Trophoblast cell (in vitro differentiated cells and primary cell): ENCODE measurements around the gene CLTCL1.

Experiments used
- DNase-seq, 2 donors: peaks; one replicate each; pipeline ENCODE4 v3.0.0-alpha.2; 2016
- H2AFZ ChIP-seq: 2 replicates; pipeline ENCODE4 v1.6.1; 2013; ENCODE audit warnings: low read length, moderate library complexity, mild to moderate bottlenecking; ENCODE audit not compliant: insufficient read depth, poor library complexity
- H2AK5ac ChIP-seq: 2 replicates; pipeline ENCODE4 v1.6.1; 2013; ENCODE audit warnings: mild to moderate bottlenecking, low read length
- H2BK120ac ChIP-seq: 2 replicates; pipeline ENCODE4 v1.6.1; 2013; ENCODE audit warnings: low read length, mild to moderate bottlenecking, moderate library complexity; ENCODE audit not compliant: insufficient read depth, poor library complexity
- H2BK12ac ChIP-seq: 2 replicates; pipeline ENCODE4 v1.6.1; 2013; ENCODE audit warnings: mild to moderate bottlenecking, low read length, moderate library complexity
- H2BK5ac ChIP-seq: 2 replicates; pipeline ENCODE4 v1.6.1; 2013; ENCODE audit warnings: low read length, low read depth, moderate library complexity, mild to moderate bottlenecking; ENCODE audit not compliant: poor library complexity
- H3K14ac ChIP-seq: 2 replicates; pipeline ENCODE4 v1.6.1; 2013; ENCODE audit warnings: mild to moderate bottlenecking, low read length
- H3K18ac ChIP-seq: 2 replicates; pipeline ENCODE4 v1.6.1; 2013; ENCODE audit warnings: mild to moderate bottlenecking, low read length
- H3K23ac ChIP-seq: 2 replicates; pipeline ENCODE4 v1.6.1; 2013; ENCODE audit warnings: low read length
- H3K27ac ChIP-seq: 2 replicates; pipeline ENCODE4 v1.5.1; 2013; ENCODE audit warnings: low read depth, mild to moderate bottlenecking, inconsistent platforms, low read length, moderate library complexity
- H3K27me3 ChIP-seq: 2 replicates; pipeline ENCODE4 v1.6.1; 2013; ENCODE audit warnings: inconsistent platforms, mild to moderate bottlenecking, low read length, moderate library complexity; ENCODE audit not compliant: insufficient read depth
- H3K36me3 ChIP-seq, 2 experiments: 1 replicate in 1 of 2; 2 replicates in 1 of 2; pipeline ENCODE4 v1.6.1; 2013; ENCODE audit warnings: low read length in 2 of 2, mild to moderate bottlenecking in 2 of 2, moderate library complexity in 1 of 2; ENCODE audit not compliant: insufficient read depth in 2 of 2, control insufficient read depth in 1 of 2
- H3K4ac ChIP-seq: 2 replicates; pipeline ENCODE4 v1.6.1; 2013; ENCODE audit warnings: low read depth, mild to moderate bottlenecking, low read length, moderate library complexity
- H3K4me1 ChIP-seq, 2 experiments: 1 replicate in 1 of 2; 2 replicates in 1 of 2; pipeline ENCODE4 v1.6.1; 2013; ENCODE audit warnings: low read length in 2 of 2, mild to moderate bottlenecking in 2 of 2, moderate library complexity in 1 of 2; ENCODE audit not compliant: insufficient read depth in 2 of 2, control insufficient read depth in 1 of 2
- H3K4me2 ChIP-seq: 2 replicates; pipeline ENCODE4 v1.6.1; 2013; ENCODE audit warnings: inconsistent platforms, mild to moderate bottlenecking, low read length, moderate library complexity
- H3K4me3 ChIP-seq: 2 replicates; pipeline ENCODE4 v1.5.1; 2013; ENCODE audit warnings: mild to moderate bottlenecking, low read depth, low read length, inconsistent platforms
- H3K79me1 ChIP-seq: one replicate; pipeline ENCODE4 v1.6.1; 2013; ENCODE audit warnings: low read length
- H3K79me2 ChIP-seq: 2 replicates; pipeline ENCODE4 v1.6.1; 2013; ENCODE audit warnings: low read length, mild to moderate bottlenecking; ENCODE audit not compliant: control insufficient read depth, insufficient read depth, poor library complexity
- H3K9ac ChIP-seq: 2 replicates; pipeline ENCODE4 v1.6.1; 2013; ENCODE audit warnings: mild to moderate bottlenecking, low read length
- H3K9me3 ChIP-seq: 2 replicates; pipeline ENCODE4 v1.6.1; 2013; ENCODE audit warnings: low read depth, mild to moderate bottlenecking, control low read depth, inconsistent platforms, low read length; ENCODE audit not compliant: insufficient read depth
- H4K12ac ChIP-seq: 2 replicates; pipeline ENCODE4 v1.6.1; 2013; ENCODE audit warnings: low read depth, mild to moderate bottlenecking, low read length, moderate library complexity
- H4K8ac ChIP-seq: 2 replicates; pipeline ENCODE4 v1.6.1; 2013; ENCODE audit warnings: low read depth, mild to moderate bottlenecking, low read length, moderate library complexity
- H4K91ac ChIP-seq: one replicate; pipeline ENCODE4 v1.6.1; 2013; ENCODE audit warnings: low read depth, mild to moderate bottlenecking, low read length, moderate library complexity
- WGBS: extraction: QIAGEN DNeasy Blood & Tissue Kit; methylation state at CpG from one replicate; pipeline ENCODE4 v1.1.7; 2013; ENCODE audit warnings: missing lambda C conversion rate; ENCODE audit not compliant: insufficient read length, insufficient coverage; ENCODE audit errors: extremely low coverage; 5-methylcytosine and 5-hydroxymethylcytosine counted together

The CLTCL1 gene

GRCh38 chr22:19270873-19271272, 20.6 kb downstream of the CLTCL1 start:
- no peak overlapping the region for H2BK5ac ChIP-seq
- H2AFZ ChIP-seq: no peak overlapping the region
- H3K79me2 ChIP-seq: no peaks in the 10 kb centered on the region
- no peaks in the 10 kb centered on the region for H3K79me1 ChIP-seq
- H3K23ac ChIP-seq: no peak overlapping the region
- H3K4me1 ChIP-seq: peaks cover 0 to 2% of the 10 kb centered on the region in 2 experiments
- no peaks in the 10 kb centered on the region for H3K27me3 ChIP-seq
- H3K4me3 ChIP-seq: no peak overlapping the region
- H3K4me2 ChIP-seq: no peak overlapping the region
- no peaks in the 10 kb centered on the region for H3K9me3 ChIP-seq
- H2BK120ac ChIP-seq: no peak overlapping the region
- H2AK5ac ChIP-seq: no peak overlapping the region
- H3K4ac ChIP-seq: no peak overlapping the region
- no peak overlapping the region for H2BK12ac ChIP-seq
- no CpG with 5 or more reads among the region's 1 CpG for WGBS
- no peaks in the 10 kb centered on the region for H3K36me3 ChIP-seq
- H3K14ac ChIP-seq: no peak overlapping the region
- no peak for DNase-seq
- no peak overlapping the region for H3K18ac ChIP-seq
- H3K27ac ChIP-seq: no peak overlapping the region
- no peak overlapping the region for H4K12ac ChIP-seq
- no peak overlapping the region for H3K9ac ChIP-seq
- no peak overlapping the region for H4K8ac ChIP-seq
- no peak overlapping the region for H4K91ac ChIP-seq

GRCh38 chr22:19266547-19267086, 24.9 kb downstream of the CLTCL1 start:
- WGBS: no CpG with 5 or more reads among the region's 2 CpGs
- no peaks in the 10 kb centered on the region for H3K79me2 ChIP-seq
- no peak overlapping the region for H3K27ac ChIP-seq

GRCh38 chr22:19265779-19266178, 25.7 kb downstream of the CLTCL1 start:
- no peaks in the 10 kb centered on the region for H3K9me3 ChIP-seq
- H3K27me3 ChIP-seq: no peaks in the 10 kb centered on the region
- WGBS: no CpG with 5 or more reads among the region's 2 CpGs
- DNase-seq: no peak
- no peak overlapping the region for H3K14ac ChIP-seq
- no peaks in the 10 kb centered on the region for H3K36me3 ChIP-seq
- H3K27ac ChIP-seq: no peak overlapping the region
- no peak overlapping the region for H2AK5ac ChIP-seq
- no peak overlapping the region for H3K18ac ChIP-seq
- H3K4ac ChIP-seq: no peak overlapping the region
- H2BK12ac ChIP-seq: no peak overlapping the region
- H2BK5ac ChIP-seq: no peak overlapping the region
- H3K79me1 ChIP-seq: no peaks in the 10 kb centered on the region
- H2BK120ac ChIP-seq: no peak overlapping the region
- H3K79me2 ChIP-seq: no peaks in the 10 kb centered on the region
- no peaks in the 10 kb centered on the region for H3K4me1 ChIP-seq
- no peak overlapping the region for H4K91ac ChIP-seq
- no peak overlapping the region for H3K23ac ChIP-seq
- no peak overlapping the region for H3K4me2 ChIP-seq
- H4K8ac ChIP-seq: no peak overlapping the region
- no peak overlapping the region for H3K4me3 ChIP-seq
- H3K9ac ChIP-seq: no peak overlapping the region
- no peak overlapping the region for H4K12ac ChIP-seq
- H2AFZ ChIP-seq: no peak overlapping the region

More at GRCh38 chr22:19266547-19267086, 24.9 kb downstream of the CLTCL1 start:
- Histone ChIP-seq H4K91ac (no peak overlapping the region), H4K12ac (no peak overlapping the region), H3K4me2 (no peak overlapping the region), H2BK120ac (no peak overlapping the region), H3K14ac (no peak overlapping the region), H3K4me1 (no peaks in the 10 kb centered on the region), H3K4ac (no peak overlapping the region), H3K9me3 (no peaks in the 10 kb centered on the region), H3K23ac (no peak overlapping the region), H2AFZ (no peak overlapping the region), H2BK5ac (no peak overlapping the region), H3K36me3 (no peaks in the 10 kb centered on the region), H4K8ac (no peak overlapping the region), H3K9ac (no peak overlapping the region), H3K79me1 (no peaks in the 10 kb centered on the region), H2AK5ac (no peak overlapping the region), H2BK12ac (no peak overlapping the region), H3K4me3 (no peak overlapping the region), H3K27me3 (no peaks in the 10 kb centered on the region), H3K18ac (no peak overlapping the region)
- no peak for DNase-seq

- Histone ChIP-seq H3K4ac (no peak overlapping the region), H3K4me3 (no peak overlapping the region), H4K91ac (no peak overlapping the region), H3K23ac (no peak overlapping the region), H2AFZ (no peak overlapping the region), H4K8ac (no peak overlapping the region), H3K27ac (no peak overlapping the region), H3K79me1 (no peaks in the 10 kb centered on the region), H3K4me2 (no peak overlapping the region), H3K79me2 (no peaks in the 10 kb centered on the region), H3K18ac (no peak overlapping the region), H3K9ac (no peak overlapping the region), H3K36me3 (peaks cover 0 to 4% of the 10 kb centered on the region in 2 experiments), H3K9me3 (peaks cover 2% of the 10 kb centered on the region), H3K4me1 (no peaks in the 10 kb centered on the region), H2BK12ac (no peak overlapping the region), H3K27me3 (no peaks in the 10 kb centered on the region), H2BK5ac (no peak overlapping the region), H3K14ac (no peak overlapping the region), H4K12ac (no peak overlapping the region), H2AK5ac (no peak overlapping the region), H2BK120ac (no peak overlapping the region)
- DNase-seq: no peak
- no CpG with 5 or more reads among the region's 6 CpGs for WGBS
These were observed 30.7 kb downstream of the CLTCL1 start for GRCh38 chr22:19260804-19261203.
